HFFc6 (cell line): Measurements from ENCODE around the gene TIMP3. TPM values are rescaled to one million over a fixed set of nuclear protein-coding genes. Genes with fewer than 3 reads are reported as not detected.

ENCODE experiments used
- DNase-seq: peaks from one replicate; pipeline ENCODE4 v3.0.0-alpha.2; 2018
- H3K27ac Mint-ChIP-seq: 2 replicates; pipeline ENCODE4 v1.8.0; 2020; ENCODE audit warnings: mild to moderate bottlenecking, mixed read lengths
- H3K27me3 Mint-ChIP-seq: 2 replicates; pipeline ENCODE4 v1.8.0; 2021; ENCODE audit warnings: mild to moderate bottlenecking, moderate library complexity, mixed read lengths; ENCODE audit not compliant: insufficient read depth
- H3K36me3 Mint-ChIP-seq: 2 replicates; pipeline ENCODE4 v1.8.0; 2021; ENCODE audit warnings: low read depth, mixed read lengths
- H3K4me1 Mint-ChIP-seq: 2 replicates; pipeline ENCODE4 v1.8.0; 2020; ENCODE audit warnings: low read depth, mixed read lengths
- H3K4me3 Mint-ChIP-seq: 2 replicates; pipeline ENCODE4 v1.8.0; 2020; ENCODE audit warnings: mild to moderate bottlenecking, moderate library complexity, mixed read lengths
- H3K9me3 Mint-ChIP-seq: 2 replicates; pipeline ENCODE4 v1.8.0; 2020; ENCODE audit warnings: mild to moderate bottlenecking, mixed read lengths
- CTCF ChIP-seq: fragments of 200-600 bp; sonication (generic); IDR thresholded peaks from 2 replicates; pipeline ENCODE4 v1.5.0; 2021; ENCODE audit warnings: antibody characterized with exemption, mild to moderate bottlenecking
- total RNA-seq, 6 experiments: library from RNA; stranded (reverse); fragmentation: NEBNext Ultra II Directional; extraction: Animal tissue kit (Norgen Biotek cat#: 25700); gene quantifications; 2 replicates in 1 of 6; 3 replicates in 5 of 6; pipeline ENCODE4 v1.2.3, GENCODE V29; 2021

Gene TIMP3
- total RNA-seq, 6 experiments from 2014 or later, result 303 to 525 (median 354) TPM

DNA sequence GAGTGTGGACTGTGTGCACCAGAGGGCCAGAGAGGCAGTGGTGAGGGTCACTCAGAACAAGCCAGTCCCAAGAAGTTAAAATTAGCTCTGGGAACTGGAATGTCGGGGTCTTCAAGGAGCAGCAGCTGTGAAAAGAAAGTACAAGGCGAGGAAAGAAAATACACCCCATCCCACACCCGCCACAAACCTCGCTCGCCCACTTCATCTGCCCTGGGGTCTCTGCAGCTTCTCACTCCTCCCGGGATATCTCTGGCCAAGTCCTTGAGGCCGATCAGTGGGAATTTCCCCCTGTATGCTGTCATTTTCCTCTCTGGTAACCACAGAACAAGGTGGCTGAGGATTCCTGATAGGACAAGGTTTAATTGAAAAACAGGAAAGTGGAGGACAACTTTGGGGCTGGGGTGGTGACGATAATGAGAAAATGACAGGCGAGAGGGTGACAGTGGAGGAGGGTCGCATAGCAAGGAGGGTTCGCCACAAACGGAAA, 36.3 kb upstream of the TIMP3 start:
- no peak overlapping the region for H3K4me3 Mint-ChIP-seq
- H3K36me3 Mint-ChIP-seq, result peaks cover 4% of the 10 kb centered on the region
- peaks cover 2% of the 10 kb centered on the region; the same call in 1 of the 2 replicates for H3K27me3 Mint-ChIP-seq
- no peak for DNase-seq
- peaks cover 47% of the 10 kb centered on the region for H3K4me1 Mint-ChIP-seq
- no peak overlapping the region; the same call in 1 of the 2 replicates for H3K27ac Mint-ChIP-seq
- no peaks in the 10 kb centered on the region for H3K9me3 Mint-ChIP-seq
- no peak for TF ChIP-seq CTCF

DNA sequence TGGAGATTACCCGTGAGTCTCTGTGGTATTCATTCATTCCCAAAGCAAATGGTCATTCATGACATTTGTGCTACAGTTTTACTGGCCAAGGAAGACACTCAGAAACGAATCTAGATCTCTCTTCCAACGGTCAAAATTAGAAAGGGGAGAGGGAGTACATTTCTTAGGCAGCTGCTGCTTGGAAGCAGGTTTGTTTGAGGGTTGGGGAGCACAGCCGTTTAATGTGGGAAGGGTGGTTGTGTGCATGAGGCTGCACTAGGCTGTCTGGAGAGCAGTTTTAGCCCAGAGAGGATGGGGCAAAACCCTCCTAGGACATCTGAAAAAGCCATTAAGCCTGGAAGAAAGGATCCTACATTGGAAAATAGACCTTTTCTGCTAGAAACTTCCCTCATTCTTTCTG, 29.7 kb upstream of the TIMP3 start:
- DNase-seq, result no peak
- Mint-ChIP-seq H3K27me3 (peaks cover 11% of the 10 kb centered on the region), H3K4me3 (no peak overlapping the region)

DNA sequence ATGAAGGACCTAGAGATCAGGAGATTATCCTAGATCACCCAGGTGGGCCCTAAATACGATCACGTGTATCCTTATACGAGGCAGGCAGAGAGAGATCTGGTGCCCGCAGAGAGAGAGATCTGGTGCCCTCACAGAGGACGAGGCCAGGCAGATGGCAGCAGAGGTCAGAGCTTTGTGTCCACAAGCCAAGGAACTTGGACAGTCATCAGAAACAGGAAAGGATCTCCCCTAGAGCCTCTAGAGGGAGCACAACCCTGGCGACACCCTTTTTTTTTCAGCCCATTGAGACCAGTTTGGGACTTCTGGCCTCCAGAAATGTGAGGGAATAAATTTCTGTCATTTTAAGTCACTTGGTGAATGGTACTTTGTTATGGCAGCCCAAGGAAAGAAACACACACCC, 25.5 kb upstream of the TIMP3 start:
- Mint-ChIP-seq H3K4me1 (peaks cover 8% of the 10 kb centered on the region; the same call in 1 of the 2 replicates), H3K4me3 (no peak overlapping the region), H3K9me3 (no peaks in the 10 kb centered on the region), H3K27ac (no peak overlapping the region), H3K36me3 (peaks cover 6% of the 10 kb centered on the region; the same call in 1 of the 2 replicates), H3K27me3 (peaks cover 11% of the 10 kb centered on the region)
- TF ChIP-seq CTCF, result peak; percentile 70
- no peak for DNase-seq

More for the DNA sequence above, 29.7 kb upstream of the TIMP3 start:
- peaks cover 6% of the 10 kb centered on the region; the same call in 1 of the 2 replicates for H3K36me3 Mint-ChIP-seq
- no peak overlapping the region for H3K27ac Mint-ChIP-seq
- no peak for TF ChIP-seq CTCF
- H3K4me1 Mint-ChIP-seq, result peaks cover 8% of the 10 kb centered on the region; the same call in 1 of the 2 replicates
- H3K9me3 Mint-ChIP-seq, result no peaks in the 10 kb centered on the region

DNA sequence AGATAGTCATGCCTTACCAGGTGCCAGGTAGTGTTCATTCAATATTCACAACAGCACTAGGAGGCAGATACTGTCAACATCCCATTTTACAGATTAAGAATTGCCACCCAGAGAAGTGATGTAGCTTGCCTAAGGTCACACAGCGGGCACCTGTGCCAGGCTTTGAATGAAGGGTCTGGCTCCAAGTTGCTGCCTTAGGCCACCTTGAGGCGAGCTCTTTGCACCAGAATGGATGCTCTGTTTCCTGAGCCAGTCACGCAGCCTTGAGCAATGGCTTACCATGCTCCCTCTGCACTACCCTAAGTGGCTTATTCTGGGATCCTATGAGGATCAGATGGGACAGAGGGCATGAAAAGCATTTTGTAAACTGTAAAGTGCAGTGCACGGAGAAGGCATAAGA, 25.1 kb upstream of the TIMP3 start:
- H3K4me1 Mint-ChIP-seq, result peaks cover 8% of the 10 kb centered on the region; the same call in 1 of the 2 replicates
- peaks cover 11% of the 10 kb centered on the region for H3K27me3 Mint-ChIP-seq
- no peak for DNase-seq
- H3K9me3 Mint-ChIP-seq, result no peaks in the 10 kb centered on the region
- no peak overlapping the region for H3K27ac Mint-ChIP-seq
- H3K36me3 Mint-ChIP-seq, result peaks cover 6% of the 10 kb centered on the region; the same call in 1 of the 2 replicates
- no peak overlapping the region for H3K4me3 Mint-ChIP-seq
- 0 out of 2 replicates have a peak, but pooled peaks have one; percentile 8 for TF ChIP-seq CTCF

GRCh38 chr22:32776802-32777201, 24.7 kb upstream of the TIMP3 start:
- Mint-ChIP-seq H3K4me3 (no peak overlapping the region), H3K9me3 (no peaks in the 10 kb centered on the region), H3K27ac (no peak overlapping the region), H3K27me3 (peaks cover 9% of the 10 kb centered on the region), H3K4me1 (peaks cover 8% of the 10 kb centered on the region; the same call in 1 of the 2 replicates), H3K36me3 (peaks cover 6% of the 10 kb centered on the region; the same call in 1 of the 2 replicates)
- no peak for DNase-seq
- no peak for TF ChIP-seq CTCF
